Endothelial cell (in vitro differentiated cells): ENCODE data around the gene RBMS3. TPM values are rescaled to one million over a fixed set of nuclear protein-coding genes. Genes with fewer than 3 reads are reported as not detected.

Experiments
- DNase-seq: peaks from one replicate; pipeline ENCODE4 v3.0.0; 2021; ENCODE audit warnings: low spot score
- H3K27ac Mint-ChIP-seq: one replicate; pipeline ENCODE4 v1.8.0; 2021; ENCODE audit warnings: mixed read lengths, inconsistent platforms; ENCODE audit not compliant: unreplicated experiment
- H3K27me3 Mint-ChIP-seq: one replicate; pipeline ENCODE4 v1.8.0; 2021; ENCODE audit warnings: mild to moderate bottlenecking, moderate library complexity, mixed read lengths, inconsistent platforms; ENCODE audit not compliant: unreplicated experiment
- H3K36me3 Mint-ChIP-seq: one replicate; pipeline ENCODE4 v1.8.0; 2021; ENCODE audit warnings: mild to moderate bottlenecking, low read depth, mixed read lengths, inconsistent platforms; ENCODE audit not compliant: unreplicated experiment
- H3K4me1 Mint-ChIP-seq: one replicate; pipeline ENCODE4 v1.8.0; 2021; ENCODE audit warnings: mild to moderate bottlenecking, mixed read lengths, inconsistent platforms; ENCODE audit not compliant: unreplicated experiment
- H3K4me3 Mint-ChIP-seq: one replicate; pipeline ENCODE4 v1.8.0; 2021; ENCODE audit warnings: mild to moderate bottlenecking, mixed read lengths, inconsistent platforms; ENCODE audit not compliant: unreplicated experiment
- H3K9me3 Mint-ChIP-seq: one replicate; pipeline ENCODE4 v1.8.0; 2021; ENCODE audit warnings: mixed read lengths, inconsistent platforms; ENCODE audit not compliant: unreplicated experiment
- total RNA-seq: library from RNA; stranded (reverse); fragmentation: NEBNext Ultra II Directional; extraction: Animal tissue kit (Norgen Biotek cat#: 25700); gene quantifications from one replicate; pipeline ENCODE4 v1.2.1, GENCODE V29; 2021; ENCODE audit not compliant: unreplicated experiment
- TF ChIP-seq, protein P1 (sequence below): fragments of 200-600 bp; sonication (generic); IDR thresholded peaks from one replicate; pipeline ENCODE4 v1.5.0; 2021; ENCODE audit warnings: antibody characterized with exemption; ENCODE audit not compliant: unreplicated experiment

RBMS3 gene
- total RNA-seq, 1 donor from 2014 or later = 30.9 TPM

DNA sequence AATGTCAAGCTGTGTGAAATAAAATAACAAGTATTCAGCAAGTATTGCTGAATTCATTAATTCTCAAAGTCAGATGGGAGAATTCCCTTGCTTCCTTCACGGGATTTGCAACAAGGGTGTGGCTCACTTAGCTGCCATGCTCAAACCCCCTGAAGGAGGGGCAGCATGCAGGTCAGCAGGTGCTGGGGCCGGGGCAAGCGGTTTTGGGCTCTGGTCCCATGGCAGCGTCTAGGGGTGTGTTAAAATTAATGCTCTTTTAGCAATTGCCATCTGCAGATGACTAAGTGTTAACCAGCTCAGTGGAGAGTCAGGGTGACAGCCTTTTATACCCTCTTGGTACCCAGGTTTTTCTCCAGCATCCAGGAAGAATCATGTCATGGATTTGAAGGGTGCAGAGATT lies 40.0 kb upstream of the RBMS3 start:
- Mint-ChIP-seq H3K4me1 (peaks cover 3% of the 10 kb centered on the region), H3K27me3 (no peaks in the 10 kb centered on the region), H3K27ac (no peak overlapping the region), H3K9me3 (no peaks in the 10 kb centered on the region), H3K4me3 (no peak overlapping the region), H3K36me3 (peaks cover 3% of the 10 kb centered on the region)
- no peak for DNase-seq
- TF ChIP-seq, protein P1, sequence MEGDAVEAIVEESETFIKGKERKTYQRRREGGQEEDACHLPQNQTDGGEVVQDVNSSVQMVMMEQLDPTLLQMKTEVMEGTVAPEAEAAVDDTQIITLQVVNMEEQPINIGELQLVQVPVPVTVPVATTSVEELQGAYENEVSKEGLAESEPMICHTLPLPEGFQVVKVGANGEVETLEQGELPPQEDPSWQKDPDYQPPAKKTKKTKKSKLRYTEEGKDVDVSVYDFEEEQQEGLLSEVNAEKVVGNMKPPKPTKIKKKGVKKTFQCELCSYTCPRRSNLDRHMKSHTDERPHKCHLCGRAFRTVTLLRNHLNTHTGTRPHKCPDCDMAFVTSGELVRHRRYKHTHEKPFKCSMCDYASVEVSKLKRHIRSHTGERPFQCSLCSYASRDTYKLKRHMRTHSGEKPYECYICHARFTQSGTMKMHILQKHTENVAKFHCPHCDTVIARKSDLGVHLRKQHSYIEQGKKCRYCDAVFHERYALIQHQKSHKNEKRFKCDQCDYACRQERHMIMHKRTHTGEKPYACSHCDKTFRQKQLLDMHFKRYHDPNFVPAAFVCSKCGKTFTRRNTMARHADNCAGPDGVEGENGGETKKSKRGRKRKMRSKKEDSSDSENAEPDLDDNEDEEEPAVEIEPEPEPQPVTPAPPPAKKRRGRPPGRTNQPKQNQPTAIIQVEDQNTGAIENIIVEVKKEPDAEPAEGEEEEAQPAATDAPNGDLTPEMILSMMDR = no peak

DNA sequence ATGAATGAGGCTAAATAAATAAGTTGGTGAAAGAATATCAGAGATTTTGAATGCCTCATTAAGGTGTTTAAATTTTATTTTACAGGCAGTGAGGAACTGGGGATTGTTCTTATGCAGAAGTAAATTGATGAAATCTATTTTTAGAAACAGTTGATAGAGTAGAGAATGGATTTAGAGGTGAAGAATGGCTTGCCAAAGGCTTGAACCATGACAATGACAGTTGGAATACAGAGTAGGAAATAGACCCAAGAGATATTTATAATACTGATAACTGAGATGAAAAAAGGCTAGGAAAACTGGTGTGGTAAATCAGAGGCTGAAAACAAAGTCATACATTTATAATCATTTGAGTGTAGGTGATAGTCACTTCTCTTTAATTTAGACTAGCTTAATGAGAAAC lies 39.0 kb upstream of the RBMS3 start:
- DNase-seq = no peak
- Mint-ChIP-seq H3K4me1 (peaks cover 3% of the 10 kb centered on the region), H3K27ac (no peak overlapping the region), H3K9me3 (no peaks in the 10 kb centered on the region), H3K36me3 (peaks cover 3% of the 10 kb centered on the region), H3K4me3 (no peak overlapping the region), H3K27me3 (no peaks in the 10 kb centered on the region)
- TF ChIP-seq, protein P1 = no peak

DNA sequence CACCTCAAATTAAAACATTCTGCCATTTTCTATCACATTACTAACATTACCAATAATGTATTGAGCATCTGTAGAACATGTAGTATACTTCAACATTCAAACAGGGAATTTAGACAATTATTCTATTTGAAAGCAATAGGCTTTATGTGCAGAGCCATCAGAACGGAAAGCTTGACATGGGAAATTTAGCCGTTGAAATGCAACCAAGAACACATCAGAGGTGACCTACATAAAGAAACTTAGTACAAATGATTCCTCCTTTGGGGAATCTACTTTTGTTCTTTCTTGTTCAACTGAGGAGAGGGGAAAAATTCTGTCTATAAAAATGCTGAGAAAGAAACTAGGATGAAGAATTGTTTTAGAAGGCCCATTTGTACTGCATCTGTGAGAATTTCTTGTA lies 38.6 kb upstream of the RBMS3 start:
- Mint-ChIP-seq H3K36me3 (peaks cover 3% of the 10 kb centered on the region), H3K4me1 (peaks cover 3% of the 10 kb centered on the region), H3K27me3 (no peaks in the 10 kb centered on the region), H3K27ac (no peak overlapping the region), H3K9me3 (no peaks in the 10 kb centered on the region), H3K4me3 (no peak overlapping the region)
- TF ChIP-seq, protein P1 = no peak
- no peak for DNase-seq

DNA sequence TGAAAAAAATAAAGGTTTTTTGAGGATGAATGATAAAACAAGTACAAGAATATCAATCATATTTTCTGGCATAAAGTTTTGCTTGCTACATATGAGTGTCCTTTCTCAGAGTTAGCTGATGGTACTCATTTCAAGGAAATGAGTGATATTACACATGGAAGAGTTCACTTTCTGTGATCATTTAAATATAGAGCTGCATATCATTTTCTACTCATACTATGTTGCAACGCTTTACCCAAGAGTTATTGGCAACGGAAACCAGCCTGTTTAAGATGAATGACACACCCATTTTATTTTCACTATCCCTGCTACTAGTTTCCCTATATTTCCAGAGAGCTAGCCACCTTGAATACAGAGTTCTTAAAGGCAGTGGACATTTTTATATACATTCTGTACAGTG lies 35.4 kb upstream of the RBMS3 start:
- H3K27ac Mint-ChIP-seq = no peak overlapping the region
- no peaks in the 10 kb centered on the region for H3K4me1 Mint-ChIP-seq
- H3K9me3 Mint-ChIP-seq = no peaks in the 10 kb centered on the region
- no peak overlapping the region for H3K4me3 Mint-ChIP-seq
- H3K27me3 Mint-ChIP-seq = no peaks in the 10 kb centered on the region
- DNase-seq = no peak
- peaks cover 3% of the 10 kb centered on the region for H3K36me3 Mint-ChIP-seq
- TF ChIP-seq, protein P1 = no peak

DNA sequence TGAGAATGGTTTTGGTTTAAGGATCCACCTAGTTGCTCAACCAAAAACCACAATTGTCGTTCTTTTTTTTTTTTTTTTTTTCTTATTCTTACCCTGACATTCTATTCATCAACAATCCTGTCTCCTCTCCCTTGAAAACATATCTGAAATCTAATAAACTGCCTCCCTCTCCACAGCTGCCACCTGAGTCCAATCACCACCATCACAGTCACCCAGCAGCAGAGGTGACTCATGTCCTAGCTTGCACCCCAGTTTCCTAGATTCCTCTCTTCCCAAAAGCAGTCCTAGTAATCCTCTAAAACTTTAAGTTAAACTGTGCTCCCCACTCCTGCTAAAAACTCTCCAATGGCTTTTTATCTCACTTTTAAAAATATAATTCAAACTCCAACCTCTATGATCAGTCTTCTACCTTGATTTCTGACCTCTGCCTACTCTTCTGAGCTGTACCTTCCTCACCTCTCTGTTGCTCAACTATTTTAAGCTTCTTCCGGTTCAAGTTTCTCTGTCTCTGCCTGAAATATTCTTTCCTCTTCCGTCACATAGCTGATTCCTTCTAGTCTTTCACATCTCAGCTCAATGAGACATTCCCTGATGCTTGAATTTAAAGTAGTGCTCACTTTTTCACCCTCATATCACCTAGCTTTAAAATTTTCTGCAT lies 33.7 kb upstream of the RBMS3 start:
- Mint-ChIP-seq H3K36me3 (no peaks in the 10 kb centered on the region), H3K27ac (no peak overlapping the region), H3K4me1 (no peaks in the 10 kb centered on the region), H3K9me3 (no peaks in the 10 kb centered on the region), H3K4me3 (no peak overlapping the region), H3K27me3 (no peaks in the 10 kb centered on the region)
- TF ChIP-seq, protein P1 = no peak
- no peak for DNase-seq
